Renal cortex interstitium (tissue), 11 donors: ENCODE data around the gene TICAM2. TPM values are rescaled to one million over a fixed set of nuclear protein-coding genes. Genes with fewer than 3 reads are reported as not detected.

Experiments
- DNase-seq, 11 donors: peaks; one replicate each; pipeline ENCODE4 v3.0.0-alpha.2; 2013; ENCODE audit warnings: low read depth in 9 of 11, low spot score in 4 of 11; ENCODE audit errors: extremely low read depth in 1 of 11
- polyA plus RNA-seq, 3 donors: library from polyadenylated mRNA; unstranded; fragments of 120-200 nt; gene quantifications; one replicate each; pipeline ENCODE4 v1.2.1, GENCODE V29; 2013; ENCODE audit not compliant: insufficient read length in 3 of 3

Gene TICAM2
- polyA plus RNA-seq, 3 donors: 2.8 to 4.4 (median 3.8) TPM

DNA sequence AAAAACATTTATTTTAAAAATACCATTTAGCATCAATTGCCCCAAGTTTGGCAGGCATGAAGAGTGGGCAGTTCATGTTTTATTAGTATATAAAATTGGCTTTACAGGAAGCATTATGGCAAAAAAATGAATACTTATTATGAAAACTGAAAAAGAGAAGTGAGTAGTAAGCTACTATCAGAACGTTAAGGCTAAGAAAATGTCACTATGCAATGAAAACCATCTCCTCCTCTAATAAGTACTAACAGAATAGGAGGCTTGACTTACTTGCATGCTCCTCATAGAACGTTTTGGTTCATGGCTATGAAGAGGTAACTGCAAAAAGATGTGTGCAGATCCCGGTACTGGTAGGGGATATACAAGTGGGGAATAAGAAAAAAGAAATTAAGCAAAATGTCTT is 23.6 kb downstream of the TICAM2 start:
- no peak for DNase-seq

DNA sequence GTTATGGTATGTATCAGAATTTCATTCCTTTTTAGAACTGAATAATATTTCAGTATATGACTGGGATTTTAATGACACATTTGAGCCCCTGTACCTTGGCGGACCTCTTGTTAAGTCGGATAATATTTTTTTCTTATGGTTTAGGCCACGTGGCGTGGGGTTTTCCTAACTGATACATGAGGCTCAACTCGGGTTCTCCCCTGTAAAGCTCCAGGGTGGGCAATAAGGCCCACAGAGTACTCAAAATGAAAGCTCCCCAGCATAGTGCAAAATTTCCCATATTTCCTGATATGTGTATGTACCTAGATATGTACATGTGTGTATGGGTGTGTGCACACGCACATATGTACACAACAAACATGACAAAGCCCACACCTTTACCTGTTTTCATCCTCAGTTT is 24.5 kb downstream of the TICAM2 start:
- DNase-seq: no peak

DNA sequence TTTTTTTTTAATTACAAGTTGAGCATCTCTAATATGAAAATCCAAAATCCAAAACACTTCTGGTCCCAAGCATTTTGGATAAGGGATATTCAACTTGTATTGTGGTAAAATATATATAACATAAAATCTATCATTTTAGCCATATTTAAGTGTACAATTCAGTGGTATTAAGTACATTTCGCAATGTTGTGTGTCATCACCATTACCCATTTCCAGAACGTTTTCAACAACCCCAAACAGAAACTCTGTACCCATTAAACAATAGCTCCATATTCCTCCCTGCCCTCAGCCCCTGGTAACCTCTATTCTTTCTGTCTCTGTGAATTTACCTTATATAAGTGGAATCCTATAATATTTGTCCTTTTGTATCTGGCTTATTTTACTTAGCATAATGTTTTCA is 24.9 kb downstream of the TICAM2 start:
- DNase-seq: no peak

DNA sequence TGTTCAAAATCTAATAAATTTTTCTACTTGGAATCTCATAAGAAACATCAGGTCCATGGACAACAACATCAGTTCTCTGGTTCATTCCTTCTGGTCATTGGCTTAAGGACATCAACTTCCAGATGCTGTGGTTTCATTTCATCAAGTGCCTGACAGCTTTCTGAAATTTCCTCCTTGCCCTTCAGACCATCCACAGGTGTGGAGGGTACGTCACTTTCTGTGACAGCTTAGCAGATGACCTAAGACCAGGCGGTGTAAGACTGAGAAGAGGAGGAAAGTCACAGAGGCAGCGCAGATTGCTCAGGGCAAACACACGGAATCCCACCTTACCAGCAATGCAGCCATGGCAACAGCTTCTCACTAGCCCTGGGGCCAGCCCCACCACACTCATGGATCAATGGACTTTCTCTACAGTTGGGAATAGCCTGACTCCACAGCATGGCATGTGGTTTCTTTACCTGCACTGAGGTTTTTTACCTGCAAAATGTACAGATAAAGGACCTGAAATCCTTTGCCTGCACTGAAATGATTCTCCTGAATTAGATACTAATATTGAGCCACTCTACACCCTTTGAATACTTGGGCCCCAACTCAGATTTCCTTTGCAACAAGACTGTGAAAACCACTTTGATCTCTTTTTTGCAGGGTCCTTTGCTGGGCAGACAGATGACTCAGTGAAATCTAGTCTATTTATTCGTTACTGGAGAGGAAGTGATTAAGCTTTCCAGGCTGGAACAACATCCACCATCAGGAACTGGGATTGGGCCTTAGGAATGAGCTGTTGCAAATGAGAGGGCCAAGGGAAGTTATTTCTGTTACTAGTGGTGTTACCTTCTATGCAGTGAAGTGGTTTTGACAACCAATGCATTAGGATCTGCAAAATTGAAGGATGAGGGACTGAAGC is 26.9 kb downstream of the TICAM2 start:
- no peak for DNase-seq

DNA sequence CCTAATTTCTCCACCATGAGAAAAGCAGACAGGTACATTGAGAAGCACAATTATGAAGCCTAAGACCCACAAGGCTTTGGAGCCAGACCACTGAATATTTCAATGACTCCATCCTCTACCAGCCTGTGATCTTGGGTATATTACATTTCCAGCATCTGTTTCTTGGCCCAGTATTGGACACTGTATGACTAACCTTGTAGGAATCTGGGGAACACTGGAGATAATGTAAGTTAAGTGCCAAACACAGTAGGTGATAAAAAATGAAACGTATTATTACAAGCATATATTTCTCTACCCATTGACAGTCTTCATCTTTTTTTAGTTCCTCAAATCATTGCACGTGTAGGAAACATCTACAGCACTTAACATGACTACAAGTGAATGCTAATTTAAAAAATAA is 29.1 kb downstream of the TICAM2 start:
- no peak for DNase-seq

DNA sequence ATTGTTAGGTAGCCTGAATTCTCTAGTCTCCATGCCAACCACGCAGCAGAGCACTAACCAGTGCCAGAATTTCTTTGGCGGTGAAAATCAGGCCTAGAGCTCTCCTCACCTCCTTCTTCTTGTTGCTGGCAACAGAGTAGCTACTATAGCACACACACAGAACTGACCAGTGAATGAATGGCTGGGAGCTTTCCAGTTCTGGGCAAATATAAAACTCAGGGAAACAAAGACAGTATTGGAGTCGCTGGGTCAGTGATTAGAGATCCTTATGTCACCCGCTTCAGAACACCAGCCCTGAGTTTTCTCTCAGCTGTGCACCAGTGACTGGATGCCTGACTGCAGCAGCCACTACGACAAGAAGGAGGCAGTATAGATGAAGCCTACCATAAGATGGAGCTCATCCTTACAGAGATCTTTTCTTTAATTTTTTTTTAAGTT is 30.8 kb downstream of the TICAM2 start:
- no peak for DNase-seq

DNA sequence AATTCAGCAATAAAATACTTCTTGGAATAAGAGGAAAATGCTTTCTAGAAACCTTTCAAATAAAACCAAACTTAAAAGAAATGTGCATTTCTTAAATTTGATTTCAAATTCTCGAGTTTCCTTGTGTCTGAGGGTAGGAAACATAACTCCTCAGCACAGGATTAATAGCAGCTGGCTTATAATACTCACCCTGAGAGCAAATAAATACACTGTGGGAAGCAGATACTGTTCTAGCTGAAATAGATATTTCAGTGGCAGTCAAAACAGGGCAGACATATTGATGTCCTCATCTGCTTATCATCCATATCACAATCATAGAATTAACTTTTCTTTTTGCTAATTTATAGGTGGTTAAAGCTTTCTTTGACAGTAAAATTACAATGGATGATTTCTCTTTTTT is 33.6 kb downstream of the TICAM2 start:
- no peak for DNase-seq

DNA sequence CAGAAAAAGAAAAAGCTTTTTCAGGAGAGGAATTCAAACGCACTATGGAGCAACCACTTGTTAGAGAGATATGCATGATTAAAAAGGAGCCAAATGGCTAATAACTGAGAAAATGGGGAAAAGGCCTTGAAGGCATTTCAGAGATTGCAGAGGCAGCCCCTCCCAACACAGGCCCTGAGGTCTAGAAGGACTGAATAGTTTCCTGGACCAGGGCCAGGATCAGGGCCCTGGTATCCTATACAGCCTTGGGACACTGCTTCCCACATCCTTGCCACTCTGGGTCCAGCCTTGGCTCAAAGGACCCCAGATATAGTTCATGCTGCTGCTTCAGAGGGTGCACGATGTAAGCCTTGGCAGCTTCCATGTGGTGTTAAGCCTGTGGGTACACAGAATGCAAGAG is 37.0 kb downstream of the TICAM2 start:
- DNase-seq: no peak

DNA sequence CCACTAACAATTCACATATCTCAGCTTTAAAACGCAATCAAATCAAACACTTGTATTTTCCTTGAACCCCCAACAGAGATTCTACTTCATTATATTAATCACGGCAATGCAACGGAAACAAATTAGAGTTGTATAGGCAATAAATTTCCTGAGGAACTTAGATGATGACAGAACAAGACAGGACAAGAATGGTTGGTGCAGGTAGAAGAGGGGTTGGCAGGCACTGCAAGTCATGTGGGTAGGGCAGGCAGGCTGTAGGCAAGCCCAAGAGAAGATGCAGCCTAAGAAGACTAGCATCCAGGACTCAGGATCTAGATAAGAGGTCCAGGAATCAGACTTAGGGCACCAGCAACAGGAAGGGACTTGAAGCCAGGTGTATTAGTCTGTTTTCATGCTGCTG is 41.1 kb downstream of the TICAM2 start:
- no peak for DNase-seq

DNA sequence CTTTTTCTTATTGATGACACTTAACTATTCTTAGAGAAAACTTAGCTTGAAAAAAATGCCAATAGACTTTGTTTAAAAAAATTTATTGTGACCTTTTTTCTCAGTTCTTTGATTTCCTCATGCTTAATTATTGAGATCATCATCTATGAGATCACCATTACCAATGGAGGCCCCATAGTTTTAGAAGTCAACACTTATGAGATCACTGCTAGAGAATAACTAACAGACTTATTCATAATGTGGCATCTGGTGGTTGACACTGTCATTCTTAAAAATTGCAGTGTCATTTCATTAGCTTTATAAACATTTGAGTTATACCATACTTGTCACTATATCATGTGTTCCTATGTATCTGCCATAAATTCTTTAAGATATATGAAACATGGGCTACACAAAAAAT is 42.8 kb downstream of the TICAM2 start:
- DNase-seq: no peak

DNA sequence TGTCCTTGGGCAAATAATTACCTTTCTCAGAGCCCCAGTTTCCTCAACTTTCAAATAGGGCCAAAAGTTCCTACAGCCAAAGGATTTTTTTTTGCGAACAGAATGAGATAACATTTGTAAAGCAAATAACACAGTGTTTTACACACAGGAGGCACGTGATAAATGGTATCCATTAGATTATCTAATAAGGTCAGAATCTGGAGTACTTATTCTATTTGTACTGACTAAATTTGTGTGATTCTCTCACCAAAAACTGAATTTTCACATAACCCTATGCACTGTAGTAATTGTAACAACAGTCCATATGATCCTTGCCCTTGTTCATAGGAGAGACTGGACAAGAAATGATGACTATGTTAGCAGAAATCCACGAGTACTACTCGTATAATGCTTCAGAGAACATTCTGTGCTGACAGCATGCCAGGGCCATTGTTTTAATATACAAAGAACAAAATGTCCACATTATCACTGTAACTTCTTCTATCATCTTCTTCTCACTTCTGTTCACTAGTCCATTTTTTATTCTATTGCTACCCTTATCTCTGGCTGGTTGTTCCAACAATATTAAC is 43.8 kb downstream of the TICAM2 start:
- no peak for DNase-seq

DNA sequence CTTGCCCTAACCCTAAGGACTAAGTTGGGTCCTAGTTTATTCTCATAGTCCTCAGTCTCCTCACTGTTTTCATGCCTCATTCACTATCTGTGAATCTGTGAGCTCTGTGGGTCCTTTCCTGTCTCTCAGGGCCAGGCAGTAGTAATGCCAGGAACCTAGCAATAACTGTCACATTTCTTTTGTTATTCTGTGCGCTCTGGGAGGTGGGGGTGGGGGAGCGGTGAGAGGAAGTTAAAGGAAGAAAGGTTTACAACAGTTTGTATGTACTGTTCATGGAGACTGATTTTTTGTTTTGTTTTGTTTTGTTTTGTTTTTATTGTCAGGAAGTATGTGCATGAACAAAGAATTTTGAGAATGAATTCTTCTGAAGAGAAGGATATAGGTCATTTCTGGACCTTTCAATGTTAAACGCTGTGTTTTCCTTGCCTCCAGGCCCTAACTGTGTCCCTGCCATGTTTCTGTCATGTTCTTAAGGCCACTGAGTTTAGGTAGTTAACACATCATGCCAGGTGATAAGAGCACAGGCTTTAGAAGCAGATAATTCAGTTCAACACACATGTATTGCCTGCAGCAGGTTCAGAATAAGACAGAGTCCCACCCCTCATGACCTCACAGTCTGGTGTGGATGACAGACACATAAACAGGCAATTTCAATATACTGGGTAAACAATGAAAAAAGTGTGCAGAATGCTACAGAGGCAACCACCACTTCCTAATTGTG is 44.5 kb downstream of the TICAM2 start:
- peak in 1 of 11 donors; percentile 2 for DNase-seq

DNA sequence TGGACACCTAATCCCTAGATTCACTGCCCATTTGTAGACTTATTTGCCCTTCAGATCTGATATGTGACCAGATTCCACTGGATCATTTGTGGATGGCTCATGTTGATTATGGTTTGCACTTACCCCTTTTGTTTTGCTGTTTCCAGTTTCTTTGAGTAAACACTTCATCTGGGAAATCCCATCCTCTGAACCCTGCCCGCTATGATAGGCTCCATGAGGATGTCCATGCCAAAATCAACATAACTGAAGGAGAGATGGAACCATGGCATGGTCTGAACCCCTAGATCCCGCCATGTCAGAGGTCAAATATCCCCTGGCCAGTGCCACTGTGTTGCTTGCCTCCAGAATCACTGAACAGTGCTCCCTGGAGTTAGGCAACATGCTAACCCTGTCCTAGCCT is 46.0 kb downstream of the TICAM2 start:
- DNase-seq: no peak

DNA sequence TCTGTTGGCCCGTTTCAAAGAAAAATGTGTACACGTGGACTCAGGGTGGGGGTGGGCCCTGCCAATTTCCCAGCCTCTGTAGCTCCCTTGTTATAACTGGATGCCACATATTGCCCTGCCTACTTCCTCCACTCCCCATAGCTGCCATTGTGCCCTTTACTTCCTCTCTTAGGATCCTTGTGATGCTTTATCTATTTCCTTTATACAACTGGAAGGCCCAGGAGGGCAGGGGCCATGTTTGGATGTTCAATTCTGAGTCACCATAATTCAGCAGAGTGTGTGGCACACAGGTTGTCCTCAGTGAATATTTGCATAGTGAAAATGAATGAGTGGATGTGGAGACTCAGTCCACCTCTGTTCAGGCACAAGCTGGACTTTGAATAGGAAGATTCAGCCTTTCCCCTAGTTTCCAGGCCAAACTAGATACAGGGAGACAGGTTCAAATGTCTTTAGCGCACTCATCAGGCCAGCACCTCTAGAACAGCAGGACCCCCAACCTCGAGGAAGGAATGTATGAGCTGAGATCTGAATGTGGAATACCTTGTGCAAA is 47.1 kb downstream of the TICAM2 start:
- DNase-seq: no peak

DNA sequence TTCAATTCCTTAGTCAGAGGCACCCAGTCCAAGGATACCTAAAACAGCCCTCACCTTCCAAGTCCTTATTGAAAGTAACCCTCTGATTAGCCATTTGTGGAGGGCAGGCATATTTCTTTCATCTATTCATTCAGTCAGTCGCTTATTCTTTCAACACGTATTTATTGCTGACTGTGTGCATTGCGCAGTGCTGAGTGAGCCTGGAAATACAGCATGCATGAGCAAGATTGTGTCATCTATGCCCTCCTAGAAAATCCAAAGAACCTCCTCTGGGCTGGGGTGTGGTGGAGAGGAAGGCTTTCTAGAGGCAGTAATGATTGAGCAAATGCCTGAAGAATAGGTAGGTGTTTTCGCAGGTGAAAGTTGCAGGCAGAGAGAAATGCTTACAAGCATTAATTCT is 49.2 kb downstream of the TICAM2 start:
- no peak for DNase-seq

DNA sequence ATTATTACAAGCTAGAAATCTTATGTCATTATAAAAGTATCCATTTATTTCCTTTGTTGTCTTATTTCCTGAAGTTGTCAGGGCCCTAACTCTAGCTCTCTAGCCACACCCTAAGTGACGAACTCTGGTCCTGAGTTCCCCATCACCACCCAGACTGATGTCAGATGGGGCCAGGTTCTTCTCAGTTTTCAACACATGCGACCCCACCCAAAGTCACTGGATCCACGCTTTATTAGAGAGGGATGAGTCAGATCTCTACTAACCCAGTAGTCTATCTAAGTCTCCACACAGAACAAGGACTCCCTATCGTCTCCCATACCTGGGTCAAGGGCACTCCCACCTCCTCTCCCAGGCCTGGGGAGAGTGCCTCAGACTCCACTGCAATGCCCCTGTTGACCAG is 50.9 kb downstream of the TICAM2 start:
- no peak for DNase-seq

DNA sequence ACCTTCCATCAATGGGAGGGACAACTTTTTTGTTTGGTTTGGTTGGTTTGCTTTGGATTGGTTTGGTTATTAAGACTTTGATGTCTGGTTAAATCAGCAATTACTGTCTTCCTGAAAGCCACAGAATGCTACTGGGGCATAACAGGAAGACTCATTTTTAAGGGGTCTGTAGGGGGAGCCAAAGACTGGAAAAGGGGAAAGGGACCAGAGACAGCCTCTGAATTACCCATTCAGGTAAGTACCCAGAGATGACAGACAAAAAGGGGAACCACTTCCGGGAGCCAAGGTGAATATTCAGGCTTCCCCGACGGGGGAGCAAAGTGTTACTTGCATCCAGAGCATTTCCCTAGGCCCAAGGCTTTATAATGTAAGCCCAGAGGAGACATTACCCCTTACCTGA is 53.1 kb downstream of the TICAM2 start:
- DNase-seq: no peak

DNA sequence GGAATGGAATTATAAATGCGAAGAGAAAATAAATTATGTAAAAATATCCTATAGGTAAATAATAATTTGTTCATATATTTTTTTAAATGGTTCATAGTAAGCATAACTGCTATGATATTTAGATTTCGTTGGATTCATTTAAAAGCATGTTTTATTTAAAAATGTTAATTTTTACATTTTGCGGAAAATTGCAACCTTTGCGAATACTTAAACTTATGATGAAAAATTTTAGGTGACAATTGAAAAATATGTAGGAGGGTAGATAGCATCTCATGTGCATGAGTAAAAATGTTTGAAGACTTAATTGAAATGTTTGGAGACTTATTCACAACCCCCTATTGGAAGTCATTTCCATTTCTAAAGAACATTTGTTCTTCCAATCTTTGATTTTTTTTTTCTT is 53.6 kb downstream of the TICAM2 start:
- no peak for DNase-seq

DNA sequence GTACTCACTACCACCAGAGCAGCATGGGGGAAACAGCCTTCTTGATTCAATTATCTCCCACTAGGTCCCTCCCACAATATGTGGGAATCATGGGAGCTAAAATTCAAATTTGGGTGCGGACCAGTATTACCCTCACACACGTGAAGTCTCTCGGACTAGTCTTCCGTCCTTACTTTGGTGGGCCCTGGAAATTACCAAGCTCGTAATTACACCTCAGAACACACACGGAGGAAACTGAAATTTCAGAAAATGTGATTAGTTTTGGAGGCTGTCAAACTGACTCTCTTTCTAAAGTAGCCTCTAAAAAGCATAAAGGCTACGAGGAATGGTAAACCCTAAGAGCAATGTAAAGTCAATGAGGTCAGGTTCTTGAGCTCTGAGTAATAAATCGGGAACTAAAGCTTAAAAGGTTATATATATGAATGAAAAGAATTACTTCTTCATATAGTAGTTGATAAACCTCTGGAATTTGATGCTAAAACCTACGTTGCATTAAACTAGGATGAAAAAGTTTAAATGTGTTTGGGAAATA is 56.9 kb downstream of the TICAM2 start:
- no peak for DNase-seq
